Stimulated activated naive CD4-positive, alpha-beta T cell (primary cell): ENCODE measurements around the gene GPC6.

Source experiments
- DNase-seq, 6 experiments: peaks; one replicate each; lab custom pipeline; 2025; lab: John Stamatoyannopoulos, UW

Gene GPC6

GRCh38 chr13:93603043-93603442 lies 376.4 kb downstream of the GPC6 start:
- no peak for DNase-seq

- no peak for DNase-seq
Measured at GRCh38 chr13:93614776-93615175, 388.2 kb downstream of the GPC6 start.

GRCh38 chr13:93620181-93620765 lies 393.7 kb downstream of the GPC6 start:
- DNase-seq = no peak

- DNase-seq = no peak
Measured at GRCh38 chr13:93621051-93621450, 394.4 kb downstream of the GPC6 start.

GRCh38 chr13:93621966-93622365 lies 395.4 kb downstream of the GPC6 start:
- DNase-seq = no peak

- DNase-seq = no peak
Measured at GRCh38 chr13:93624311-93624777, 397.7 kb downstream of the GPC6 start.

GRCh38 chr13:93625536-93625935 lies 398.9 kb downstream of the GPC6 start:
- DNase-seq = no peak

- no peak for DNase-seq
Measured at GRCh38 chr13:93628136-93628797, 401.7 kb downstream of the GPC6 start.

GRCh38 chr13:93635616-93636032 lies 409.0 kb downstream of the GPC6 start:
- no peak for DNase-seq

GRCh38 chr13:93637852-93638251 lies 411.2 kb downstream of the GPC6 start:
- no peak for DNase-seq

GRCh38 chr13:93640452-93640851 lies 413.8 kb downstream of the GPC6 start:
- DNase-seq = no peak

GRCh38 chr13:93646245-93646644 lies 419.6 kb downstream of the GPC6 start:
- no peak for DNase-seq

- no peak for DNase-seq
Measured at GRCh38 chr13:93649496-93649895, 422.9 kb downstream of the GPC6 start.

- DNase-seq = no peak
Measured at GRCh38 chr13:93653776-93654175, 427.2 kb downstream of the GPC6 start.

GRCh38 chr13:93655154-93655553 lies 428.5 kb downstream of the GPC6 start:
- DNase-seq = no peak

GRCh38 chr13:93660391-93661063 lies 433.9 kb downstream of the GPC6 start:
- DNase-seq = no peak

GRCh38 chr13:93670866-93671265 lies 444.3 kb downstream of the GPC6 start:
- no peak for DNase-seq

- no peak for DNase-seq
Measured at GRCh38 chr13:93672996-93673395, 446.4 kb downstream of the GPC6 start.

- no peak for DNase-seq
Measured at GRCh38 chr13:93673885-93674284, 447.3 kb downstream of the GPC6 start.

GRCh38 chr13:93674337-93674755 lies 447.7 kb downstream of the GPC6 start:
- DNase-seq = no peak

- no peak for DNase-seq
Measured at GRCh38 chr13:93680329-93680728, 453.7 kb downstream of the GPC6 start.

GRCh38 chr13:93685900-93686299 lies 459.3 kb downstream of the GPC6 start:
- no peak for DNase-seq

GRCh38 chr13:93686399-93686798 lies 459.8 kb downstream of the GPC6 start:
- DNase-seq = no peak
